Measurements from ENCODE around the gene RSKR.
"Not testable (repeated sequence)": the region's sequence is repeated elsewhere in the genome, so short reads cannot be mapped to it uniquely, and the experiment has no call there.

Gene RSKR
- total RNA-seq = 4.9 to 11.4 (median 9.4) reads per million in 4 donors

- no peak for DNase-seq
Observed at GRCh38 chr17:28613931-28614381, at the start of gene RSKR. TSS of gene RSKR (minus strand) at chr17:28614185. CDS start at chr17:28614161, 24 bp downstream.

- no peak for DNase-seq
Observed at GRCh38 chr17:28663723-28664122, 49.7 kb upstream of the RSKR start.

- DNase-seq = no peak
Observed at GRCh38 chr17:28662527-28662829, 48.5 kb upstream of the RSKR start.

- peak; percentile 80 to 95 (median 91) for DNase-seq
Observed at GRCh38 chr17:28661635-28662526, 47.9 kb upstream of the RSKR start, which contains the start of the genes SDF2 and SUPT6H. TSS of gene SDF2 (minus strand) at chr17:28661906. CDS start at chr17:28661876, 30 bp downstream. TSS of gene SUPT6H (plus strand) at chr17:28662205. CDS start at chr17:28673402, 11,197 bp downstream.

- not testable (repeated sequence) for DNase-seq
Observed at GRCh38 chr17:28659497-28659881, 45.5 kb upstream of the RSKR start.

GRCh38 chr17:28658766-28659496, 44.9 kb upstream of the RSKR start:
- DNase-seq = not testable (repeated sequence)

- not testable (repeated sequence) for DNase-seq
Observed at GRCh38 chr17:28658342-28658741, 44.4 kb upstream of the RSKR start.

- DNase-seq = no peak
Observed at GRCh38 chr17:28657756-28658155, 43.8 kb upstream of the RSKR start.

GRCh38 chr17:28655160-28655559, 41.2 kb upstream of the RSKR start:
- DNase-seq = no peak

GRCh38 chr17:28648698-28649097, 34.7 kb upstream of the RSKR start:
- no peak for DNase-seq

- no peak for DNase-seq
Observed at GRCh38 chr17:28646039-28646754, 32.2 kb upstream of the RSKR start.

- DNase-seq = no peak
Observed at GRCh38 chr17:28645576-28645939, 31.6 kb upstream of the RSKR start.

- peak; percentile 93 to 97 (median 94) for DNase-seq
Observed at GRCh38 chr17:28644787-28645575, 31.0 kb upstream of the RSKR start, which contains the start of gene BLTP2. TSS of gene BLTP2 (minus strand) at chr17:28645158. CDS start at chr17:28645056, 102 bp downstream.

GRCh38 chr17:28643983-28644786, 30.2 kb upstream of the RSKR start:
- DNase-seq = peak in 3 of 5 donors; percentile 7 to 24 (median 8)

GRCh38 chr17:28641579-28641978, 27.6 kb upstream of the RSKR start:
- no peak for DNase-seq

GRCh38 chr17:28635506-28635905, 21.5 kb upstream of the RSKR start:
- DNase-seq = no peak

GRCh38 chr17:28634206-28634865, 20.4 kb upstream of the RSKR start:
- no peak for DNase-seq

- no peak for DNase-seq
Observed at GRCh38 chr17:28626818-28627217, 12.8 kb upstream of the RSKR start.

GRCh38 chr17:28624148-28624547, 10.2 kb upstream of the RSKR start:
- no peak for DNase-seq

GRCh38 chr17:28623696-28624095, 9.7 kb upstream of the RSKR start:
- DNase-seq = no peak

- DNase-seq = no peak
Observed at GRCh38 chr17:28622186-28622585, 8.2 kb upstream of the RSKR start.
